ENCODE results near the gene ITGAV.

DNA sequence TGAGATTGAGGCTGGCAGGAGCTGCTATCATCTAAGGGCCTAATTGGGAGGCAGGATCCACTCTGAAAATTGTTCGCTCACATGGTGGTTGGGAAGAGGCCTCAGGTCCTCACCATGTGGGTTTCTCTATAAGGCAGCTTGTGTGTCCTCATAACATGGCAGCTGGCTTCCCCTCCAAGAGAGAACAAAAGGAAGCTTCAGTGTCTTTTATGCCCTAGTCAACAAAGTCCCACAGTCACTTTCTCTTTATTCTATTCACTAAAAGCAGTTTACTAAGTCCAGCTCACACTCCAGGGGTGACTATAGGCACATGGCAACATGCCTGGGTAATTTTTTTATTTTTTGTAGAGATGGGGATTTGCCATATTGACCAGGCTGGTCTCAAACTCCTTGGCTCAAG is 5.8 kb upstream of the ITGAV start:
- TF ChIP-seq CTCF (IDR thresholded peaks at IDR 0.05; ENCODE audit: poor library complexity) (no peak), EZH2phosphoT487 (IDR thresholded peaks at IDR 0.05; ENCODE audit: low read depth, severe bottlenecking, unreplicated experiment) (no peak)

Measured in hepatocyte (in vitro differentiated cells).